Measurements from ENCODE around the gene C9orf153. TPM values are rescaled to one million over a fixed set of nuclear protein-coding genes. Genes with fewer than 3 reads are reported as not detected.

C9orf153 gene
- total RNA-seq, 1 experiment from 2014 or later: not detected

- ChIA-PET RAD21 (ENCODE audit: low non-redundant PET in 1 of 2, low total read pairs in 2 of 2, uncharacterized antibody in 2 of 2, unreplicated experiment in 2 of 2) (no interaction called here), POLR2A (no interaction called here), CTCF (no interaction called here)
- H2AFZ ChIP-seq (ENCODE audit: low read depth, low read length, poor library complexity, severe bottlenecking): no peak overlapping the region
- DNase-seq (ENCODE audit: low read depth, low spot score) (no peak), ATAC-seq (no peak)
- TF ChIP-seq SP1 (IDR thresholded peaks at IDR 0.05; ENCODE audit: low read depth): no peak
- no TSS peak for BruUV-seq (replicated peaks)
- H3K4me3 ChIP-seq (replicated peaks in 1 of 2; ENCODE audit: low read depth in 1 of 2, low read length in 2 of 2): no peak overlapping the region
- no peaks in the 10 kb centered on the region for H3K27me3 ChIP-seq (ENCODE audit: insufficient read depth, low read length)
- no peak overlapping the region for H3K4me2 ChIP-seq (ENCODE audit: low read length)
- no peaks in the 10 kb centered on the region for H3K79me2 ChIP-seq (ENCODE audit: insufficient read depth, low read length)
- H3K4me1 ChIP-seq (ENCODE audit: control insufficient read depth in 1 of 2, insufficient read depth in 2 of 2, low read length in 2 of 2): no peaks in the 10 kb centered on the region
- H3K9ac ChIP-seq (ENCODE audit: low read length): no peak overlapping the region
- H3K36me3 ChIP-seq (ENCODE audit: control insufficient read depth in 1 of 2, insufficient read depth in 2 of 2, low read length in 2 of 2): no peaks in the 10 kb centered on the region
- H3K9me2 ChIP-seq (ENCODE audit: insufficient read depth): no peaks in the 10 kb centered on the region
- intact Hi-C loops (cut with micrococcal nuclease): no loop called here
- no peaks in the 10 kb centered on the region for H3K9me3 ChIP-seq (ENCODE audit: control insufficient read depth in 1 of 2, insufficient read depth in 1 of 2, low read depth in 1 of 2, low read length in 2 of 2)
- H3K27ac ChIP-seq (ENCODE audit: low read depth, low read length): no peak overlapping the region
- no peaks in the 10 kb centered on the region for H4K20me1 ChIP-seq (ENCODE audit: insufficient read depth)
Observed at GRCh38 chr9:86200599-86201162, 58.8 kb downstream of the C9orf153 start.

GRCh38 chr9:86193088-86193487, 66.4 kb downstream of the C9orf153 start:
- H3K27ac ChIP-seq (ENCODE audit: low read depth, low read length): no peak overlapping the region
- DNase-seq (ENCODE audit: low read depth, low spot score): no peak
- no peak overlapping the region for H3K4me3 ChIP-seq (replicated peaks in 1 of 2; ENCODE audit: low read depth in 1 of 2, low read length in 2 of 2)
- BruUV-seq (replicated peaks): no TSS peak
- no peak for TF ChIP-seq POLR2A (IDR thresholded peaks at IDR 0.05; ENCODE audit: borderline replicate concordance, extremely low read depth, insufficient read depth, insufficient read length)
- TF ChIP-seq YY1 (IDR thresholded peaks at IDR 0.05; ENCODE audit: extremely low read depth, insufficient replicate concordance, low read depth, low read length): no peak
- no peak for TF ChIP-seq ZBTB33 (IDR thresholded peaks at IDR 0.05; ENCODE audit: extremely low read depth, insufficient replicate concordance, low read length)
- TF ChIP-seq, protein P1, sequence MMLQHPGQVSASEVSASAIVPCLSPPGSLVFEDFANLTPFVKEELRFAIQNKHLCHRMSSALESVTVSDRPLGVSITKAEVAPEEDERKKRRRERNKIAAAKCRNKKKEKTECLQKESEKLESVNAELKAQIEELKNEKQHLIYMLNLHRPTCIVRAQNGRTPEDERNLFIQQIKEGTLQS (IDR thresholded peaks at IDR 0.05): no peak
- no peak for TF ChIP-seq EZH2 (IDR thresholded peaks at IDR 0.05)
- no peak for TF ChIP-seq ZFX (IDR thresholded peaks at IDR 0.05)
- TF ChIP-seq, protein P2, sequence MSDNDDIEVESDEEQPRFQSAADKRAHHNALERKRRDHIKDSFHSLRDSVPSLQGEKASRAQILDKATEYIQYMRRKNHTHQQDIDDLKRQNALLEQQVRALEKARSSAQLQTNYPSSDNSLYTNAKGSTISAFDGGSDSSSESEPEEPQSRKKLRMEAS (IDR thresholded peaks at IDR 0.05): no peak
- TF ChIP-seq SP1 (IDR thresholded peaks at IDR 0.05; ENCODE audit: low read depth): no peak
- no peak for TF ChIP-seq CEBPB (IDR thresholded peaks at IDR 0.05; ENCODE audit: low read depth)
- TF ChIP-seq, protein P3, sequence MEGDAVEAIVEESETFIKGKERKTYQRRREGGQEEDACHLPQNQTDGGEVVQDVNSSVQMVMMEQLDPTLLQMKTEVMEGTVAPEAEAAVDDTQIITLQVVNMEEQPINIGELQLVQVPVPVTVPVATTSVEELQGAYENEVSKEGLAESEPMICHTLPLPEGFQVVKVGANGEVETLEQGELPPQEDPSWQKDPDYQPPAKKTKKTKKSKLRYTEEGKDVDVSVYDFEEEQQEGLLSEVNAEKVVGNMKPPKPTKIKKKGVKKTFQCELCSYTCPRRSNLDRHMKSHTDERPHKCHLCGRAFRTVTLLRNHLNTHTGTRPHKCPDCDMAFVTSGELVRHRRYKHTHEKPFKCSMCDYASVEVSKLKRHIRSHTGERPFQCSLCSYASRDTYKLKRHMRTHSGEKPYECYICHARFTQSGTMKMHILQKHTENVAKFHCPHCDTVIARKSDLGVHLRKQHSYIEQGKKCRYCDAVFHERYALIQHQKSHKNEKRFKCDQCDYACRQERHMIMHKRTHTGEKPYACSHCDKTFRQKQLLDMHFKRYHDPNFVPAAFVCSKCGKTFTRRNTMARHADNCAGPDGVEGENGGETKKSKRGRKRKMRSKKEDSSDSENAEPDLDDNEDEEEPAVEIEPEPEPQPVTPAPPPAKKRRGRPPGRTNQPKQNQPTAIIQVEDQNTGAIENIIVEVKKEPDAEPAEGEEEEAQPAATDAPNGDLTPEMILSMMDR (IDR thresholded peaks at IDR 0.05 in 2 of 3, conservative IDR thresholded peaks at IDR 0.05 in 1 of 3; ENCODE audit: borderline replicate concordance in 1 of 3, insufficient read depth in 1 of 3, low read depth in 2 of 3, low read length in 2 of 3): no peak
- TF ChIP-seq EZH2phosphoT487 (IDR thresholded peaks at IDR 0.05; ENCODE audit: borderline replicate concordance): no peak
- TF ChIP-seq SIN3A (IDR thresholded peaks at IDR 0.05; ENCODE audit: low read depth): no peak
- TF ChIP-seq POLR2AphosphoS5 (IDR thresholded peaks at IDR 0.05; ENCODE audit: low read depth, low read length): no peak
- no peak for TF ChIP-seq ELF1 (IDR thresholded peaks at IDR 0.05; ENCODE audit: borderline replicate concordance, low read depth)
- TF ChIP-seq SRF (IDR thresholded peaks at IDR 0.05; ENCODE audit: low read depth): no peak
- no peak for TF ChIP-seq ZNF274 (IDR thresholded peaks at IDR 0.05; ENCODE audit: low read depth, low read length)
- no peak overlapping the region for H3K9ac ChIP-seq (ENCODE audit: low read length)
- no peaks in the 10 kb centered on the region for H3K27me3 ChIP-seq (ENCODE audit: insufficient read depth, low read length)
- H3K4me1 ChIP-seq (ENCODE audit: control insufficient read depth in 1 of 2, insufficient read depth in 2 of 2, low read length in 2 of 2): no peaks in the 10 kb centered on the region
- CTCF ChIA-PET: no interaction called here
- no peaks in the 10 kb centered on the region for H3K79me2 ChIP-seq (ENCODE audit: insufficient read depth, low read length)
- no peak overlapping the region for H2AFZ ChIP-seq (ENCODE audit: low read depth, low read length, poor library complexity, severe bottlenecking)
- no peaks in the 10 kb centered on the region for H3K9me2 ChIP-seq (ENCODE audit: insufficient read depth)
- RAD21 ChIA-PET (ENCODE audit: low non-redundant PET in 1 of 2, low total read pairs in 2 of 2, uncharacterized antibody in 2 of 2, unreplicated experiment in 2 of 2): no interaction called here
- H3K36me3 ChIP-seq (ENCODE audit: control insufficient read depth in 1 of 2, insufficient read depth in 2 of 2, low read length in 2 of 2): no peaks in the 10 kb centered on the region
- POLR2A ChIA-PET: no interaction called here
- H4K20me1 ChIP-seq (ENCODE audit: insufficient read depth): no peaks in the 10 kb centered on the region
- ATAC-seq: no peak
- no peak overlapping the region for H3K4me2 ChIP-seq (ENCODE audit: low read length)
- H3K9me3 ChIP-seq (ENCODE audit: control insufficient read depth in 1 of 2, insufficient read depth in 1 of 2, low read depth in 1 of 2, low read length in 2 of 2): no peaks in the 10 kb centered on the region; a peak in 2 of 4 replicates
- intact Hi-C loops (cut with micrococcal nuclease): no loop called here

Measured in HCT116 (cell line).